K562 (cell line): ENCODE data around the gene KAZN. TPM values are rescaled to one million over a fixed set of nuclear protein-coding genes. Genes with fewer than 3 reads are reported as not detected.
A peak's percentile ranks its signal among the peaks of the same experiment; 100 is the strongest.

Experiments
- ATAC-seq: fragments of 200-7000 bp; cut with Tn5 transposase; 3 replicates; pipeline ENCODE4 v1.9.1; 2020; ENCODE audit warnings: moderate library complexity
- BruUV-seq: library from RNA; stranded (reverse); fragments of 400-500 nt; replicated peaks from 2 replicates; lab custom pipeline; 2021; lab: Mats Ljungman, UMichigan
- CTCF ChIA-PET: fragments of 300-600 bp; formaldehyde crosslinking; extraction: SDS; loops from one replicate; lab custom pipeline; 2021; ENCODE audit warnings: low intra/inter-chr PET ratio; lab: Yijun Ruan, JAX
- POLR2A ChIA-PET: fragments of 300-600, 350-650 bp; sonication (Branson Sonifier 250); formaldehyde crosslinking; extraction: SDS; loops from one replicate; lab custom pipeline; 2021; ENCODE audit warnings: antibody characterized with exemption, inconsistent platforms; lab: Yijun Ruan, JAX
- DNase-seq, 4 experiments: peaks; one replicate each; pipeline versions ENCODE4 v3.0.0 to v3.0.0-alpha.2; 2011 to 2018; ENCODE audit warnings: low spot score in 3 of 4, mixed read lengths in 3 of 4; ENCODE audit errors: extremely low read depth in 1 of 4
- FAIRE-seq: peaks from 2 replicates; lab custom pipeline; 2011; peaks lifted over from hg19 to GRCh38; lab: Jason Lieb, UNC
- H2AFZ ChIP-seq: 2 replicates; pipeline ENCODE4 v1.6.0; 2011; ENCODE audit warnings: low read depth, low read length, control low read depth, inconsistent platforms
- H3K27ac ChIP-seq: fragments of 200-600 bp; 3 replicates; pipeline ENCODE4 v1.8.0; 2011; ENCODE audit warnings: low read depth, mild to moderate bottlenecking, control low read depth, inconsistent platforms, low read length, moderate library complexity, mixed read lengths; ENCODE audit errors: extremely low read depth
- H3K27me3 ChIP-seq, 2 experiments: fragments of 300-600 bp in 1 of 2; 2 replicates in 1 of 2; 3 replicates in 1 of 2; pipeline versions ENCODE4 v1.6.0 to v1.8.0; 2011; ENCODE audit warnings: inconsistent platforms in 2 of 2, low read length in 2 of 2, mild to moderate bottlenecking in 1 of 2, mixed read lengths in 1 of 2, moderate library complexity in 1 of 2; ENCODE audit not compliant: control insufficient read depth in 2 of 2, insufficient read depth in 2 of 2
- H3K36me3 ChIP-seq: fragments of 300-600 bp; 3 replicates; pipeline ENCODE4 v1.8.0; 2011; ENCODE audit warnings: mild to moderate bottlenecking, low read length, inconsistent platforms; ENCODE audit not compliant: control insufficient read depth, insufficient read depth
- H3K4me1 ChIP-seq, 2 experiments: fragments of 200-600 bp in 1 of 2; replicated peaks in 1 of 2; 2 replicates in 1 of 2; 3 replicates in 1 of 2; pipeline versions ENCODE4 v1.5.1 to v1.8.0; 2011; ENCODE audit warnings: inconsistent platforms in 2 of 2, low read length in 2 of 2, mild to moderate bottlenecking in 1 of 2, mixed read lengths in 1 of 2, moderate library complexity in 1 of 2; ENCODE audit not compliant: control insufficient read depth in 2 of 2, insufficient read depth in 2 of 2
- H3K4me2 ChIP-seq: 2 replicates; pipeline ENCODE4 v1.6.1; 2011; ENCODE audit warnings: low read length, control low read depth, inconsistent platforms, mixed read lengths; ENCODE audit not compliant: insufficient read depth
- H3K4me3 ChIP-seq: fragments of 200-600 bp; sonication (generic), shearing (Covaris generic); 2 replicates; pipeline ENCODE4 v1.5.1; 2016; ENCODE audit warnings: control low read depth, inconsistent platforms
- H3K79me2 ChIP-seq: fragments of 200-600 bp; 3 replicates; pipeline ENCODE4 v1.8.0; 2011; ENCODE audit warnings: low read length, inconsistent platforms; ENCODE audit not compliant: control insufficient read depth, insufficient read depth
- H3K9ac ChIP-seq, 2 experiments: 2 replicates each; pipeline versions ENCODE4 v1.6.0 to v1.6.1; 2011; ENCODE audit warnings: low read depth in 2 of 2, low read length in 2 of 2, control low read depth in 1 of 2, inconsistent platforms in 1 of 2, mild to moderate bottlenecking in 1 of 2, mixed read lengths in 1 of 2; ENCODE audit not compliant: insufficient read depth in 1 of 2
- H3K9me1 ChIP-seq: one replicate; pipeline ENCODE4 v1.6.0; 2011; ENCODE audit warnings: inconsistent platforms, mild to moderate bottlenecking, low read length, moderate library complexity; ENCODE audit not compliant: control insufficient read depth, insufficient read depth
- H3K9me3 ChIP-seq: replicated peaks from 2 replicates; pipeline ENCODE4 v1.5.1; 2011; ENCODE audit warnings: low read depth, low read length, inconsistent platforms; ENCODE audit not compliant: control insufficient read depth, insufficient read depth
- H4K20me1 ChIP-seq: replicated peaks from 2 replicates; pipeline ENCODE4 v1.6.1; 2011; ENCODE audit warnings: low read length, inconsistent platforms, mixed read lengths; ENCODE audit not compliant: control insufficient read depth, insufficient read depth
- BCOR ChIP-seq: fragments of 450-650 bp; IDR thresholded peaks from 2 replicates; pipeline ENCODE4 v1.6.1; 2016
- ELF1 ChIP-seq: fragments of 200-800 bp; sonication (Bioruptor generic); IDR thresholded peaks from 2 replicates; pipeline ENCODE4 v1.6.1; 2016; ENCODE audit warnings: missing genetic modification characterization, missing compliant biosample characterization
- ESRRA ChIP-seq: fragments of 450-650 bp; IDR thresholded peaks from 2 replicates; pipeline ENCODE4 v1.6.1; 2014; ENCODE audit warnings: low read depth, mild to moderate bottlenecking, moderate library complexity, borderline replicate concordance
- GABPB1 ChIP-seq: sonication (generic); formaldehyde crosslinking; IDR thresholded peaks from 2 replicates; pipeline ENCODE4 v1.8.0; 2022; ENCODE audit warnings: mild to moderate bottlenecking, missing genetic modification reagents
- GTF2F1 ChIP-seq: IDR thresholded peaks from 2 replicates; pipeline ENCODE4 v1.6.1; 2011; ENCODE audit warnings: low read depth, low read length, improper control_type of control experiment
- RBM25 ChIP-seq: fragments of 200-400 bp; formaldehyde crosslinking; IDR thresholded peaks from 2 replicates; pipeline ENCODE4 v1.6.1; 2018; ENCODE audit warnings: low read length, low read depth, moderate library complexity; ENCODE audit not compliant: severe bottlenecking
- RBM34 ChIP-seq: fragments of 200-400 bp; formaldehyde crosslinking; IDR thresholded peaks from 2 replicates; pipeline ENCODE4 v1.6.1; 2018; ENCODE audit warnings: low read length, borderline replicate concordance; ENCODE audit not compliant: insufficient read depth
- SAFB ChIP-seq: fragments of 200-400 bp; formaldehyde crosslinking; IDR thresholded peaks from 2 replicates; pipeline ENCODE4 v1.6.1; 2017; ENCODE audit warnings: low read depth, low read length, borderline replicate concordance
- SMARCA5 ChIP-seq: fragments of 450-650 bp; IDR thresholded peaks from 2 replicates; pipeline ENCODE4 v1.6.1; 2016
- WHSC1 ChIP-seq: IDR thresholded peaks from one replicate; pipeline ENCODE4 v1.6.1; 2012; ENCODE audit warnings: low read length, control low read depth, inconsistent platforms
- ZFP36 ChIP-seq: fragments of 150-350 bp; IDR thresholded peaks from 2 replicates; pipeline ENCODE4 v1.6.1; 2018; ENCODE audit warnings: low read length, low read depth; ENCODE audit not compliant: partially characterized antibody
- ZNF717 ChIP-seq: fragments of 250-450 bp; sonication (Bioruptor Pico); IDR thresholded peaks from 2 replicates; pipeline ENCODE4 v1.5.0; 2021
- WGBS: fragments of 100-300 bp; shearing (Covaris generic); methylation state at CpG from one replicate; pipeline ENCODE4 v1.1.6; 2016; ENCODE audit warnings: low coverage, mixed read lengths; ENCODE audit not compliant: insufficient coverage; ENCODE audit errors: missing lambda C conversion rate; 5-methylcytosine and 5-hydroxymethylcytosine counted together
- in situ Hi-C: fragments of 300-500 bp; cut with MboI; formaldehyde crosslinking; loops from 4 replicates; pipeline ENCODE4 v1.15.0; 2018; ENCODE audit warnings: inconsistent platforms, mixed read lengths
- intact Hi-C: fragments of 100-400 bp; cut with micrococcal nuclease; formaldehyde crosslinking; loops from 2 replicates; pipeline ENCODE4 v1.14.2; 2022
- polyA plus RNA-seq, 8 experiments: library from polyadenylated mRNA; depleted of rRNA in 4 of 8; stranded (reverse) in 5 of 8; unstranded in 3 of 8; fragments of >200 nt; fragmentation: Nextera tagmentation in 2 of 8; fragmentation: Illumina TruSeq in 1 of 8; extraction: Ambion mirVana in 2 of 8; extraction: Trizol in 1 of 8; gene quantifications; 2 replicates each; pipeline versions ENCODE4 v1.2.1 to v1.2.3, GENCODE V29; 2011 to 2014; ENCODE audit warnings: inconsistent platforms in 1 of 8, missing spikeins in 1 of 8
- total RNA-seq, 7 experiments: library from RNA; depleted of rRNA in 6 of 7; stranded (reverse); fragments of >200 nt in 6 of 7; fragmentation: Illumina TruSeq in 2 of 7; extraction: Trizol in 2 of 7; gene quantifications; 2 replicates each; pipeline versions ENCODE4 v1.2.1 to v1.2.3, GENCODE V29; 2011 to 2021; ENCODE audit warnings: low replicate concordance in 1 of 7

Gene KAZN
- total and polyA plus RNA-seq, 9 of the 15 experiments (the other 6 are each of a cell fraction or from before 2014, with no cell fraction given): 2.1 to 21.6 (median 5.4) TPM

DNA sequence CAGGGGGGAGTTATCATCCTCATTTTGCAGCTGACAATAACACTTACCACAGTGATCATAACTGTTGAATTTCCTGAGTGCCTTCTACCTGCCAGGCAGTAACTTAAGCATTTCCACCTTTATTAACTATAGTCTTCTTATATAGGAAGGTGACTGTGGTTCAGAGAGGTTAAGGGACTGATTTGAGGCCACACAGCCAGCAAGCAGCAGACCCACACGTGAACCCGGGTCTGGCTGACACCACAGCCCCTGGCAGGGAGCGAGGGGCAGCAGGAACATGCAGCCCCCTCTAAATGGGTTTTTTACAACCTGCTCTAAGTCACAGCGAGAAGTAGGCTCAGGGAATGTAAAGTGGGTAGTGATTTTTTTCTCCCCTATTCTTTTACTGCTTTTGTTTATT lies 248.2 kb downstream of the KAZN start:
- BruUV-seq: no TSS peak
- DNase-seq (no peak), ATAC-seq (no peak), FAIRE-seq (no peak)
- Histone ChIP-seq H2AFZ (no peak overlapping the region), H4K20me1 (no peaks in the 10 kb centered on the region), H3K9me3 (peaks cover 15% of the 10 kb centered on the region), H3K27me3 (peaks cover 0 to 6% of the 10 kb centered on the region in 2 experiments; a peak in 2 of 5 replicates), H3K4me1 (peaks cover 0 to 6% of the 10 kb centered on the region in 2 experiments; a peak in 3 of 5 replicates), H3K4me3 (no peak overlapping the region), H3K4me2 (no peak overlapping the region), H3K27ac (no peak overlapping the region), H3K36me3 (no peaks in the 10 kb centered on the region), H3K79me2 (no peaks in the 10 kb centered on the region), H3K9me1 (no peaks in the 10 kb centered on the region), H3K9ac (no peak overlapping the region; a peak in 1 of 4 replicates)
- in situ Hi-C loops (no loop called here), intact Hi-C loops (no loop called here)
- ChIA-PET CTCF (no interaction called here), POLR2A (no interaction called here)
- no peak for TF ChIP-seq WHSC1
- TF ChIP-seq ESRRA: peak; percentile 77
- peak; percentile 45 for TF ChIP-seq RBM25
- TF ChIP-seq ELF1 (tag): no peak
- TF ChIP-seq SAFB: no peak
- no peak for TF ChIP-seq SMARCA5
- peak; percentile 44; the same call in 1 of the 2 replicates for TF ChIP-seq BCOR
- no peak for TF ChIP-seq GABPB1 (CRISPR knock-in tag)
- no peak for TF ChIP-seq RBM34
- TF ChIP-seq ZNF717 (CRISPR knock-in tag): no peak
- TF ChIP-seq GTF2F1: no peak
- TF ChIP-seq ZFP36: peak; percentile 55
- WGBS: 21% methylated on average over 4 of the region's 4 CpGs
